HFFc6 (cell line): Measurements from ENCODE around the gene APOL5. TPM values are rescaled to one million over a fixed set of nuclear protein-coding genes. Genes with fewer than 3 reads are reported as not detected.
A peak's percentile ranks its signal among the peaks of the same experiment; 100 is the strongest.

Experiments
- DNase-seq: peaks from one replicate; pipeline ENCODE4 v3.0.0-alpha.2; 2018
- H3K27ac Mint-ChIP-seq: 2 replicates; pipeline ENCODE4 v1.8.0; 2020; ENCODE audit warnings: mild to moderate bottlenecking, mixed read lengths
- H3K27me3 Mint-ChIP-seq: 2 replicates; pipeline ENCODE4 v1.8.0; 2021; ENCODE audit warnings: mild to moderate bottlenecking, moderate library complexity, mixed read lengths; ENCODE audit not compliant: insufficient read depth
- H3K36me3 Mint-ChIP-seq: 2 replicates; pipeline ENCODE4 v1.8.0; 2021; ENCODE audit warnings: low read depth, mixed read lengths
- H3K4me1 Mint-ChIP-seq: 2 replicates; pipeline ENCODE4 v1.8.0; 2020; ENCODE audit warnings: low read depth, mixed read lengths
- H3K4me3 Mint-ChIP-seq: 2 replicates; pipeline ENCODE4 v1.8.0; 2020; ENCODE audit warnings: mild to moderate bottlenecking, moderate library complexity, mixed read lengths
- H3K9me3 Mint-ChIP-seq: 2 replicates; pipeline ENCODE4 v1.8.0; 2020; ENCODE audit warnings: mild to moderate bottlenecking, mixed read lengths
- total RNA-seq, 6 experiments: library from RNA; stranded (reverse); fragmentation: NEBNext Ultra II Directional; extraction: Animal tissue kit (Norgen Biotek cat#: 25700); gene quantifications; 2 replicates in 1 of 6; 3 replicates in 5 of 6; pipeline ENCODE4 v1.2.3, GENCODE V29; 2021
- TF ChIP-seq, protein P1 (sequence below): fragments of 200-600 bp; sonication (generic); IDR thresholded peaks from 2 replicates; pipeline ENCODE4 v1.5.0; 2021; ENCODE audit warnings: antibody characterized with exemption, mild to moderate bottlenecking

APOL5 gene
- total RNA-seq, 6 experiments from 2014 or later, result not detected

- Mint-ChIP-seq H3K9me3 (0 out of 2 replicates have a peak, but pooled peaks cover 5% of the 10 kb centered on the region), H3K27ac (no peak overlapping the region), H3K4me3 (no peak overlapping the region), H3K36me3 (peaks cover 12% of the 10 kb centered on the region), H3K4me1 (no peaks in the 10 kb centered on the region), H3K27me3 (peaks cover 3% of the 10 kb centered on the region)
- TF ChIP-seq, protein P1, sequence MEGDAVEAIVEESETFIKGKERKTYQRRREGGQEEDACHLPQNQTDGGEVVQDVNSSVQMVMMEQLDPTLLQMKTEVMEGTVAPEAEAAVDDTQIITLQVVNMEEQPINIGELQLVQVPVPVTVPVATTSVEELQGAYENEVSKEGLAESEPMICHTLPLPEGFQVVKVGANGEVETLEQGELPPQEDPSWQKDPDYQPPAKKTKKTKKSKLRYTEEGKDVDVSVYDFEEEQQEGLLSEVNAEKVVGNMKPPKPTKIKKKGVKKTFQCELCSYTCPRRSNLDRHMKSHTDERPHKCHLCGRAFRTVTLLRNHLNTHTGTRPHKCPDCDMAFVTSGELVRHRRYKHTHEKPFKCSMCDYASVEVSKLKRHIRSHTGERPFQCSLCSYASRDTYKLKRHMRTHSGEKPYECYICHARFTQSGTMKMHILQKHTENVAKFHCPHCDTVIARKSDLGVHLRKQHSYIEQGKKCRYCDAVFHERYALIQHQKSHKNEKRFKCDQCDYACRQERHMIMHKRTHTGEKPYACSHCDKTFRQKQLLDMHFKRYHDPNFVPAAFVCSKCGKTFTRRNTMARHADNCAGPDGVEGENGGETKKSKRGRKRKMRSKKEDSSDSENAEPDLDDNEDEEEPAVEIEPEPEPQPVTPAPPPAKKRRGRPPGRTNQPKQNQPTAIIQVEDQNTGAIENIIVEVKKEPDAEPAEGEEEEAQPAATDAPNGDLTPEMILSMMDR, result no peak
- DNase-seq, result no peak
Measured at GRCh38 chr22:35711336-35711735, 6.3 kb upstream of the APOL5 start.

GRCh38 chr22:35712672-35713071 is 5.0 kb upstream of the APOL5 start:
- peaks cover 12% of the 10 kb centered on the region for H3K36me3 Mint-ChIP-seq
- TF ChIP-seq, protein P1, result peak; percentile 22; the same call in 1 of the 2 replicates
- 0 out of 2 replicates have a peak, but pooled peaks cover 5% of the 10 kb centered on the region for H3K9me3 Mint-ChIP-seq
- no peak overlapping the region for H3K4me3 Mint-ChIP-seq
- peaks cover 3% of the 10 kb centered on the region for H3K27me3 Mint-ChIP-seq
- H3K27ac Mint-ChIP-seq, result no peak overlapping the region
- no peak for DNase-seq
- no peaks in the 10 kb centered on the region for H3K4me1 Mint-ChIP-seq

- Mint-ChIP-seq H3K4me3 (no peak overlapping the region), H3K4me1 (peaks cover 6% of the 10 kb centered on the region; the same call in 1 of the 2 replicates), H3K27ac (no peak overlapping the region)
Measured at GRCh38 chr22:35719212-35719875, 1.7 kb downstream of the APOL5 start.

DNA sequence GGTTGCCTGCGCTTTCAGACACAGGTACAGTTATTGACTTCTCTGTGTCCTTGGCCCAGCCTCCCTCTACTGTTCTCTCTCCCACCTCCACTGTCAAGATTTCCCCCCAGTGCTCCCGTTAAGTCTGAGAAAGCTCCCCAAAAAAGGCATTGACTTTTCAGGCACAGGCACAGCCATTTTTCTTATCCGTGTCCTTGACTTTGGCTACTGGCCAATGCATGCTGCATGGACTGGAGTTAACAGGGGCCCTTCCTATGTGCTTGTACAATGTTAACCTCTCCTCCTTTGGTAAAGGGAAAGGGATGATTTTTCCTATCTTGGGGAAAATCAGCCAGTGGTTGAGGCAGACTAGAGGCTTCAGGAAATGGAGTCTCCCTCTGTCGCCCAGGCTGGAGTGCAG is 4.3 kb downstream of the APOL5 start:
- Mint-ChIP-seq H3K36me3 (no peaks in the 10 kb centered on the region), H3K27ac (no peak overlapping the region), H3K4me1 (peaks cover 6% of the 10 kb centered on the region; the same call in 1 of the 2 replicates), H3K4me3 (no peak overlapping the region), H3K9me3 (no peaks in the 10 kb centered on the region), H3K27me3 (peaks cover 2% of the 10 kb centered on the region; the same call in 1 of the 2 replicates)
- no peak for DNase-seq
- TF ChIP-seq, protein P1, result no peak

More at GRCh38 chr22:35719212-35719875, 1.7 kb downstream of the APOL5 start:
- Mint-ChIP-seq H3K36me3 (no peaks in the 10 kb centered on the region), H3K9me3 (no peaks in the 10 kb centered on the region), H3K27me3 (peaks cover 4% of the 10 kb centered on the region)
- no peak for DNase-seq
- TF ChIP-seq, protein P1, result no peak; the same call in 1 of the 2 replicates

- Mint-ChIP-seq H3K27ac (no peak overlapping the region), H3K36me3 (no peaks in the 10 kb centered on the region), H3K9me3 (no peaks in the 10 kb centered on the region), H3K27me3 (no peaks in the 10 kb centered on the region; the same call in none of the 2 replicates), H3K4me3 (no peak overlapping the region), H3K4me1 (peaks cover 6% of the 10 kb centered on the region; the same call in 1 of the 2 replicates)
- TF ChIP-seq, protein P1, result no peak
- DNase-seq, result no peak
Measured at GRCh38 chr22:35725521-35725920, 7.8 kb downstream of the APOL5 start.
